Osteoblast (primary cell): ENCODE results near the gene ARHGEF2. TPM values are rescaled to one million over a fixed set of nuclear protein-coding genes. Genes with fewer than 3 reads are reported as not detected.

ENCODE experiments used
- DNase-seq: peaks from one replicate; pipeline ENCODE4 v3.0.0; 2011; ENCODE audit warnings: low spot score, mixed read lengths; ENCODE audit not compliant: insufficient read length; ENCODE audit errors: missing footprints
- H2AFZ ChIP-seq: 2 replicates; pipeline ENCODE4 v1.6.0; 2011; ENCODE audit warnings: mild to moderate bottlenecking, low read length
- H3K27ac ChIP-seq: 2 replicates; pipeline ENCODE4 v1.5.1; 2011; ENCODE audit warnings: mild to moderate bottlenecking, low read depth, low read length, moderate library complexity
- H3K27me3 ChIP-seq: 2 replicates; pipeline ENCODE4 v1.6.0; 2012; ENCODE audit warnings: mild to moderate bottlenecking, control low read depth, inconsistent platforms, low read length, moderate library complexity; ENCODE audit not compliant: insufficient read depth
- H3K36me3 ChIP-seq: 2 replicates; pipeline ENCODE4 v1.5.1; 2011; ENCODE audit warnings: mild to moderate bottlenecking, low read length, control low read depth, moderate library complexity; ENCODE audit not compliant: insufficient read depth
- H3K4me1 ChIP-seq: 2 replicates; pipeline ENCODE4 v1.5.1; 2011; ENCODE audit warnings: mild to moderate bottlenecking, low read length, control low read depth, moderate library complexity; ENCODE audit not compliant: insufficient read depth
- H3K4me2 ChIP-seq: 2 replicates; pipeline ENCODE4 v1.6.0; 2011; ENCODE audit warnings: mild to moderate bottlenecking, low read length; ENCODE audit not compliant: insufficient read depth
- H3K4me3 ChIP-seq: fragments of 200-600 bp; sonication (generic); 3 replicates; pipeline ENCODE4 v1.5.1; 2012; ENCODE audit warnings: mild to moderate bottlenecking, low read length, inconsistent platforms; ENCODE audit not compliant: insufficient read depth
- H3K79me2 ChIP-seq: 2 replicates; pipeline ENCODE4 v1.6.0; 2012; ENCODE audit warnings: mild to moderate bottlenecking, low read length, control low read depth, inconsistent platforms; ENCODE audit not compliant: insufficient read depth
- H3K9me3 ChIP-seq: 2 replicates; pipeline ENCODE4 v1.5.1; 2011; ENCODE audit warnings: low read depth, low read length, control low read depth
- H4K20me1 ChIP-seq: 2 replicates; pipeline ENCODE4 v1.6.0; 2012; ENCODE audit warnings: mild to moderate bottlenecking, low read length, control low read depth; ENCODE audit not compliant: insufficient read depth
- total RNA-seq: library from RNA; depleted of rRNA; stranded (reverse); fragments of >200 nt; gene quantifications from 2 replicates; pipeline ENCODE4 v1.2.3, GENCODE V29; 2012
- TF ChIP-seq, protein P1 (sequence below): IDR thresholded peaks from 2 replicates; pipeline ENCODE4 v1.5.1; 2011; ENCODE audit warnings: mild to moderate bottlenecking, low read depth, low read length, moderate library complexity; ENCODE audit errors: extremely low read depth

Gene ARHGEF2
- total RNA-seq, 1 donor: 183 TPM

DNA sequence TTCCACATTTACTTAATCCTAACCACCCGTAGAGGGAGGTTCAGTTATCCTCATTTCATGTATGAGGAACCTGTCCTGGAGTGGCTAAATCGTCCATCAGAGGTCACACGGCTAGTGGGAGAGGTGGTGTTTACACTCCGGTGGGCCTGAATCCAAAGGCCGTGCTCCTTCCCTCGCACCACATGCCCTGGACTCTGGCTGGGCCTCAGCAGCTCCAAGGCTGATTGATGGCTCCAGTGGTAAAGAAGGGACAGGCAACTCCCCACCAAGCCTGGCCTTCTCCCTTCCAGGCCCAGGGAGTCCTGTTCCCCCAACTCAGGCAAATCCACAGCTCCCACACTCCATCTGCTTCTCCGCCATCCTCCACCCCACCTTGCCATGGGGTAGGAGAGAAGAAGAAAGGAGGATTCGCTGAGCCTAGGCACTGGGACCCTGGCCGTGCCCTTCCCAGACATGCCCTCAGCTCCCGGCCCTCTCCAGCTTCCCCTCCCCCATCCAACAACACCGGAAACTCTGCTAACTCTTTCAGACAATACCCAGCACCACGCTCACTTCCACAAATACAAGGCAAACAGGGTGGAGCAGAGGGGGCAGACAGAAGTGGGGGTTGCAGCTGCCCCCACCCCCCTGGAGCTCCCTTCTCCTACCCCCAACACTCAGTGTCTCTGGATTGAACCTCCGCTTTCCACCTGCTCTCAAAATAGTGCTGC, 10.9 kb downstream of the ARHGEF2 start:
- H3K4me1 ChIP-seq: peaks cover 29% of the 10 kb centered on the region

DNA sequence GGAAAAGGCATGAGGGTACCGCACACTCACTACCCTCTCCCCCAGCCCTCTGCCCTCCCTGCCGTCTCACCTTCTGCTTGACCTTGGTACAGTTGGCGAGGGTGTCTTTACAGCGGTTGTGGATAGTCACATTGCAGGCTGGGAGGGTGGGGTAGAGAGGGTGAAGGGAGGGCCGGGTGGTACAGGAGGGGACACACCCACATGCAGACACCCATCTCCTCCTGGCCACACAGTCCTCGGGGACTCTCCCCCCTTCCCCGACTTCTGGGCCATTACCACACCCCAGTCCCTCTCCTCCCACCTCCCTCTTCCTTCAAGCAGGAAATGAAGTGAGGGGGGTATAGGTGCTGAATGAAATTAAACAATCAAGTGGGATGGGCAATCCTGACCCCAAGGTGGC, 11.6 kb downstream of the ARHGEF2 start:
- Histone ChIP-seq H3K36me3 (peaks cover 74% of the 10 kb centered on the region), H4K20me1 (peaks cover 50% of the 10 kb centered on the region), H3K79me2 (peaks cover 75% of the 10 kb centered on the region), H3K9me3 (no peaks in the 10 kb centered on the region), H3K27ac (peak overlapping the region; percentile 28), H3K4me1 (peaks cover 36% of the 10 kb centered on the region), H3K4me2 (no peak overlapping the region), H3K4me3 (no peak overlapping the region), H3K27me3 (no peaks in the 10 kb centered on the region), H2AFZ (no peak overlapping the region)
- TF ChIP-seq, protein P1, sequence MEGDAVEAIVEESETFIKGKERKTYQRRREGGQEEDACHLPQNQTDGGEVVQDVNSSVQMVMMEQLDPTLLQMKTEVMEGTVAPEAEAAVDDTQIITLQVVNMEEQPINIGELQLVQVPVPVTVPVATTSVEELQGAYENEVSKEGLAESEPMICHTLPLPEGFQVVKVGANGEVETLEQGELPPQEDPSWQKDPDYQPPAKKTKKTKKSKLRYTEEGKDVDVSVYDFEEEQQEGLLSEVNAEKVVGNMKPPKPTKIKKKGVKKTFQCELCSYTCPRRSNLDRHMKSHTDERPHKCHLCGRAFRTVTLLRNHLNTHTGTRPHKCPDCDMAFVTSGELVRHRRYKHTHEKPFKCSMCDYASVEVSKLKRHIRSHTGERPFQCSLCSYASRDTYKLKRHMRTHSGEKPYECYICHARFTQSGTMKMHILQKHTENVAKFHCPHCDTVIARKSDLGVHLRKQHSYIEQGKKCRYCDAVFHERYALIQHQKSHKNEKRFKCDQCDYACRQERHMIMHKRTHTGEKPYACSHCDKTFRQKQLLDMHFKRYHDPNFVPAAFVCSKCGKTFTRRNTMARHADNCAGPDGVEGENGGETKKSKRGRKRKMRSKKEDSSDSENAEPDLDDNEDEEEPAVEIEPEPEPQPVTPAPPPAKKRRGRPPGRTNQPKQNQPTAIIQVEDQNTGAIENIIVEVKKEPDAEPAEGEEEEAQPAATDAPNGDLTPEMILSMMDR: no peak
- no peak for DNase-seq

More for the DNA sequence above, 10.9 kb downstream of the ARHGEF2 start:
- TF ChIP-seq, protein P1: no peak
- Histone ChIP-seq H3K4me3 (no peak overlapping the region), H3K27me3 (no peaks in the 10 kb centered on the region), H3K9me3 (no peaks in the 10 kb centered on the region), H3K4me2 (no peak overlapping the region), H4K20me1 (peaks cover 54% of the 10 kb centered on the region), H2AFZ (no peak overlapping the region), H3K79me2 (peaks cover 78% of the 10 kb centered on the region), H3K36me3 (peaks cover 67% of the 10 kb centered on the region), H3K27ac (peak overlapping the region; percentile 50)
- no peak for DNase-seq

DNA sequence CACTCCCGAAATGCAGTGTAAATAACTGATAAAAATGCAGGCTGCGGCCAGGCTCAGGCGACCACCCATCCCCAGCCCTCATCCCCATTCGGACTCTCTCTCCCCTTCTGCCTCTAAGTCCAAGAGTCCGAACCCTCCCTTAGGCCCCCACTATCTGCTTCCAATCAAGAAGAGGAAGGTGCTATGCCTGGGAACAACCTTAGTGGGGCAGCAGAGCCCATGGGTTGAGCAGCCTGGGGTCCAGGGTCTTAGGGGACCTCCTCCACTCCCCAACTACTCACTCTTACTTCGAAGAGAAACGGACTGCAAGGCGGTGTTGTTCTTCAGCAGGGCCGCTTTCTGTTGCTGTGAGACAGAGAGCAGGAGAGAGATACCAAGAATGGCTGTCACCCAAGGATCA, 12.2 kb downstream of the ARHGEF2 start:
- Histone ChIP-seq H3K27ac (no peak overlapping the region), H2AFZ (no peak overlapping the region), H3K36me3 (peaks cover 80% of the 10 kb centered on the region), H3K4me3 (no peak overlapping the region), H3K4me2 (no peak overlapping the region), H3K27me3 (no peaks in the 10 kb centered on the region), H3K9me3 (no peaks in the 10 kb centered on the region), H3K79me2 (peaks cover 75% of the 10 kb centered on the region), H4K20me1 (peaks cover 51% of the 10 kb centered on the region), H3K4me1 (peaks cover 40% of the 10 kb centered on the region)
- TF ChIP-seq, protein P1: peak; percentile 22
- no peak for DNase-seq

DNA sequence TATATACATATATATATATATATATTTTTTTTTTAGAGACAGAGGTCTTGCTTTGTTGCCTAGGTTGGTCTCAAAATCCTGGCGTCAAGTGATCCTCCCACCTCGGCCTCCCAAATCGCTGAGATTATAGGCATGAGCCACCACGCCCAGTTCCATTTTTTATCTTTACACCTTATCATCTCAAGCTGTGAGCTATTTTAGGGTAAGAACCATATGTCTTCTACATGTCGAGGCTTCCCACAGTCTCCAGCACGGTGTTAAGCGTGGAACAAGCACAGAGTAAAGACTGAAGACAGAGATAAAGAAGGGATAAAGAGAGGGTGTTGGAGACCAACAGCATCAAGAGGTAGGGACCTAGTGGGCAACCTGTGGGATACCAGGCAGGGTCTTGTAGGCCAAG, 14.2 kb downstream of the ARHGEF2 start:
- H3K9me3 ChIP-seq: no peaks in the 10 kb centered on the region
- peaks cover 86% of the 10 kb centered on the region for H3K36me3 ChIP-seq
- H3K4me3 ChIP-seq: no peak overlapping the region
- H2AFZ ChIP-seq: no peak overlapping the region
- H3K4me1 ChIP-seq: peaks cover 28% of the 10 kb centered on the region
- TF ChIP-seq, protein P1: no peak
- H4K20me1 ChIP-seq: peaks cover 34% of the 10 kb centered on the region
- DNase-seq: no peak
- no peaks in the 10 kb centered on the region for H3K27me3 ChIP-seq
- peaks cover 63% of the 10 kb centered on the region for H3K79me2 ChIP-seq
- H3K27ac ChIP-seq: no peak overlapping the region
- H3K4me2 ChIP-seq: no peak overlapping the region
